HCT116 (cell line): ENCODE results near the gene SUFU.

Experiments
- CTCF ChIP-seq, 3 experiments: fragments of 200-600 bp in 1 of 3; sonication (generic) in 1 of 3; IDR thresholded peaks in 2 of 3; conservative IDR thresholded peaks in 1 of 3; 2 replicates each; pipeline ENCODE4 v1.5.1; 2012 to 2017; ENCODE audit warnings: low read depth in 2 of 3, low read length in 2 of 3, antibody characterized with exemption in 1 of 3, borderline replicate concordance in 1 of 3, control low read depth in 1 of 3, mild to moderate bottlenecking in 1 of 3, mixed read lengths in 1 of 3, mixed run types in 1 of 3, moderate library complexity in 1 of 3; ENCODE audit not compliant: insufficient read depth in 1 of 3
- EGR1 ChIP-seq: IDR thresholded peaks from 2 replicates; pipeline ENCODE4 v1.6.1; 2012; ENCODE audit warnings: low read depth
- EZH2 ChIP-seq: fragments of 200-600 bp; sonication (generic); IDR thresholded peaks from 2 replicates; pipeline ENCODE4 v1.6.1; 2017; ENCODE audit warnings: antibody characterized with exemption, mixed run types
- FOSL1 ChIP-seq: IDR thresholded peaks from 2 replicates; pipeline ENCODE4 v1.6.1; 2012; ENCODE audit warnings: low read depth
- JUND ChIP-seq: IDR thresholded peaks from 2 replicates; pipeline ENCODE4 v1.6.1; 2012
- POLR2A ChIP-seq: IDR thresholded peaks from 2 replicates; pipeline ENCODE4 v1.7.0; 2011; ENCODE audit warnings: borderline replicate concordance; ENCODE audit not compliant: insufficient read depth, insufficient read length; ENCODE audit errors: extremely low read depth
- POLR2AphosphoS5 ChIP-seq: IDR thresholded peaks from 2 replicates; pipeline ENCODE4 v1.6.1; 2011; ENCODE audit warnings: mild to moderate bottlenecking, low read depth, low read length, moderate library complexity
- REST ChIP-seq: IDR thresholded peaks from 2 replicates; pipeline ENCODE4 v1.6.1; 2012; ENCODE audit warnings: low read depth
- SP1 ChIP-seq: IDR thresholded peaks from 2 replicates; pipeline ENCODE4 v1.6.1; 2012; ENCODE audit warnings: low read depth
- ZFX ChIP-seq: fragments of 450-650 bp; IDR thresholded peaks from 2 replicates; pipeline ENCODE4 v1.6.1; 2017
- ZNF274 ChIP-seq: fragments of 200-500 bp; sonication (Bioruptor generic); IDR thresholded peaks from 2 replicates; pipeline ENCODE4 v1.6.1; 2014; ENCODE audit warnings: mild to moderate bottlenecking, low read depth, low read length, inconsistent platforms
- TF ChIP-seq, protein P1 (sequence below): IDR thresholded peaks from 2 replicates; pipeline ENCODE4 v1.6.1; 2012

- no peak for TF ChIP-seq CTCF (IDR thresholded peaks at IDR 0.05 in 2 of 3, conservative IDR thresholded peaks at IDR 0.05 in 1 of 3; ENCODE audit: borderline replicate concordance in 1 of 3, insufficient read depth in 1 of 3, low read depth in 2 of 3, low read length in 2 of 3)
- no peak for TF ChIP-seq EZH2
- peak; percentile 80 for TF ChIP-seq POLR2A
- peak; percentile 93 for TF ChIP-seq POLR2AphosphoS5
- TF ChIP-seq EGR1, result no peak
- TF ChIP-seq REST, result no peak
- no peak for TF ChIP-seq FOSL1
- TF ChIP-seq JUND, result no peak
- TF ChIP-seq SP1, result no peak
- TF ChIP-seq ZFX, result no peak
- no peak for TF ChIP-seq ZNF274
- TF ChIP-seq, protein P1, sequence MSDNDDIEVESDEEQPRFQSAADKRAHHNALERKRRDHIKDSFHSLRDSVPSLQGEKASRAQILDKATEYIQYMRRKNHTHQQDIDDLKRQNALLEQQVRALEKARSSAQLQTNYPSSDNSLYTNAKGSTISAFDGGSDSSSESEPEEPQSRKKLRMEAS, result no peak
Observed at GRCh38 chr10:102461187-102462054, 42.4 kb upstream of the SUFU start.
